Measurements from ENCODE around the gene NINJ1.

Gene NINJ1

GRCh38 chr9:93090091-93090655, 43.9 kb downstream of the NINJ1 start:
- DNase-seq (ENCODE audit: low spot score) (no peak), FAIRE-seq (no peak)

- FAIRE-seq (no peak), DNase-seq (ENCODE audit: low spot score) (no peak)
These were observed 44.5 kb downstream of the NINJ1 start for GRCh38 chr9:93089481-93089991.

GRCh38 chr9:93089024-93089423, 45.0 kb downstream of the NINJ1 start:
- no peak for FAIRE-seq
- no peak for DNase-seq (ENCODE audit: low spot score)

- no peak for DNase-seq (ENCODE audit: low spot score)
- no peak for FAIRE-seq
These were observed 45.4 kb downstream of the NINJ1 start for GRCh38 chr9:93088656-93089015.

GRCh38 chr9:93087971-93088655, 45.9 kb downstream of the NINJ1 start:
- DNase-seq (ENCODE audit: low spot score) (no peak), FAIRE-seq (no peak)

GRCh38 chr9:93086447-93087224, 47.4 kb downstream of the NINJ1 start:
- DNase-seq (ENCODE audit: low spot score): no peak
- FAIRE-seq: no peak

GRCh38 chr9:93085676-93086075, 48.4 kb downstream of the NINJ1 start:
- DNase-seq (ENCODE audit: low spot score) (no peak), FAIRE-seq (no peak)

GRCh38 chr9:93084471-93084881, 49.6 kb downstream of the NINJ1 start:
- DNase-seq (ENCODE audit: low spot score): no peak
- no peak for FAIRE-seq

- DNase-seq (ENCODE audit: low spot score) (no peak), FAIRE-seq (no peak)
These were observed 50.2 kb downstream of the NINJ1 start for GRCh38 chr9:93083592-93084470.

GRCh38 chr9:93082841-93083411, 51.1 kb downstream of the NINJ1 start:
- FAIRE-seq: no peak
- DNase-seq (ENCODE audit: low spot score): no peak

GRCh38 chr9:93081931-93082330, 52.1 kb downstream of the NINJ1 start:
- FAIRE-seq (no peak), DNase-seq (ENCODE audit: low spot score) (no peak)

GRCh38 chr9:93081081-93081529, 52.9 kb downstream of the NINJ1 start:
- DNase-seq (ENCODE audit: low spot score): no peak
- no peak for FAIRE-seq

- FAIRE-seq (no peak), DNase-seq (ENCODE audit: low spot score) (no peak)
These were observed 53.6 kb downstream of the NINJ1 start for GRCh38 chr9:93080406-93080805.

GRCh38 chr9:93079371-93079770, 54.7 kb downstream of the NINJ1 start:
- FAIRE-seq (no peak), DNase-seq (ENCODE audit: low spot score) (no peak)

- DNase-seq (ENCODE audit: low spot score): no peak
- FAIRE-seq: no peak
These were observed 56.2 kb downstream of the NINJ1 start for GRCh38 chr9:93077811-93078210.

- FAIRE-seq (no peak), DNase-seq (ENCODE audit: low spot score) (no peak)
These were observed 56.7 kb downstream of the NINJ1 start for GRCh38 chr9:93077367-93077766.

GRCh38 chr9:93076792-93077128, 57.3 kb downstream of the NINJ1 start:
- no peak for DNase-seq (ENCODE audit: low spot score)
- FAIRE-seq: no peak

- no peak for DNase-seq (ENCODE audit: low spot score)
- FAIRE-seq: no peak
These were observed 57.8 kb downstream of the NINJ1 start for GRCh38 chr9:93076101-93076791.

GRCh38 chr9:93072383-93072795, 61.7 kb downstream of the NINJ1 start:
- FAIRE-seq: no peak
- no peak for DNase-seq (ENCODE audit: low spot score)
